K562 (cell line): Measurements from ENCODE around the gene SH3GLB2. TPM values are rescaled to one million over a fixed set of nuclear protein-coding genes. Genes with fewer than 3 reads are reported as not detected.

Experiments
- BACH1 ChIP-seq: fragments of 200-800 bp; sonication (Bioruptor generic); IDR thresholded peaks from 2 replicates; pipeline ENCODE4 v1.6.1; 2016; ENCODE audit warnings: missing genetic modification characterization, missing compliant biosample characterization
- GTF2F1 ChIP-seq: IDR thresholded peaks from 2 replicates; pipeline ENCODE4 v1.6.1; 2011; ENCODE audit warnings: low read depth, low read length, improper control_type of control experiment
- HEY1 ChIP-seq: fragments of 250-450 bp; sonication (Bioruptor Pico); IDR thresholded peaks from 2 replicates; pipeline ENCODE4 v1.5.0; 2020; ENCODE audit warnings: mild to moderate bottlenecking, moderate library complexity, borderline replicate concordance
- HLTF ChIP-seq: fragments of 450-650 bp; IDR thresholded peaks from 2 replicates; pipeline ENCODE4 v1.6.1; 2016
- HMG20B ChIP-seq: fragments of 250-450 bp; sonication (Bioruptor Pico); IDR thresholded peaks from 2 replicates; pipeline ENCODE4 v1.5.0; 2021; ENCODE audit warnings: mild to moderate bottlenecking
- KLF6 ChIP-seq: fragments of 250-450 bp; sonication (Bioruptor Pico); IDR thresholded peaks from 2 replicates; pipeline ENCODE4 v1.4.0; 2020; ENCODE audit warnings: mild to moderate bottlenecking, moderate library complexity, borderline replicate concordance
- NCOA1 ChIP-seq: fragments of 450-650 bp; IDR thresholded peaks from 2 replicates; pipeline ENCODE4 v1.6.1; 2016; ENCODE audit warnings: low read depth
- NCOA4 ChIP-seq: fragments of 450-650 bp; IDR thresholded peaks from 2 replicates; pipeline ENCODE4 v1.6.1; 2018; ENCODE audit warnings: mild to moderate bottlenecking; ENCODE audit not compliant: partially characterized antibody
- NFE2 ChIP-seq: IDR thresholded peaks from 2 replicates; pipeline ENCODE4 v1.6.1; 2014; ENCODE audit warnings: antibody characterized with exemption, low read depth
- NR2C1 ChIP-seq, 2 experiments: fragments of 450-650 bp; IDR thresholded peaks; 2 replicates each; pipeline ENCODE4 v1.6.1; 2017; ENCODE audit warnings: mild to moderate bottlenecking in 2 of 2, antibody characterized with exemption in 1 of 2, inconsistent platforms in 1 of 2, missing compliant biosample characterization in 1 of 2, missing genetic modification characterization in 1 of 2
- RUNX1 ChIP-seq: sonication (generic); IDR thresholded peaks from 2 replicates; pipeline ENCODE4 v1.6.1; 2016; ENCODE audit warnings: antibody characterized with exemption, low read depth
- SIN3A ChIP-seq, 2 experiments: fragments of 150-350 bp in 1 of 2; IDR thresholded peaks; 2 replicates each; pipeline ENCODE4 v1.6.1; 2011 to 2016; ENCODE audit warnings: borderline replicate concordance in 2 of 2, low read depth in 2 of 2, low read length in 2 of 2, mild to moderate bottlenecking in 2 of 2, moderate library complexity in 2 of 2; ENCODE audit not compliant: control insufficient read depth in 1 of 2
- TAL1 ChIP-seq: fragments of 450-650 bp; IDR thresholded peaks from 2 replicates; pipeline ENCODE4 v1.6.1; 2016; ENCODE audit warnings: mild to moderate bottlenecking
- ZNF668 ChIP-seq: fragments of 250-450 bp; sonication (Bioruptor Pico); IDR thresholded peaks from 2 replicates; pipeline ENCODE4 v1.8.0; 2022; ENCODE audit warnings: mild to moderate bottlenecking, inconsistent platforms
- polyA plus RNA-seq, 8 experiments: library from polyadenylated mRNA; depleted of rRNA in 4 of 8; stranded (reverse) in 5 of 8; unstranded in 3 of 8; fragments of >200 nt; fragmentation: Nextera tagmentation in 2 of 8; fragmentation: Illumina TruSeq in 1 of 8; extraction: Ambion mirVana in 2 of 8; extraction: Trizol in 1 of 8; gene quantifications; 2 replicates each; pipeline versions ENCODE4 v1.2.1 to v1.2.3, GENCODE V29; 2011 to 2014; ENCODE audit warnings: inconsistent platforms in 1 of 8, missing spikeins in 1 of 8
- total RNA-seq, 7 experiments: library from RNA; depleted of rRNA in 6 of 7; stranded (reverse); fragments of >200 nt in 6 of 7; fragmentation: Illumina TruSeq in 2 of 7; extraction: Trizol in 2 of 7; gene quantifications; 2 replicates each; pipeline versions ENCODE4 v1.2.1 to v1.2.3, GENCODE V29; 2011 to 2021; ENCODE audit warnings: low replicate concordance in 1 of 7
- TF ChIP-seq, protein P1 (sequence below), 2 experiments: fragments of 450-650 bp; IDR thresholded peaks; 2 replicates each; pipeline ENCODE4 v1.6.1; 2018; ENCODE audit warnings: mild to moderate bottlenecking in 2 of 2, low read depth in 1 of 2; ENCODE audit not compliant: partially characterized antibody in 2 of 2
- TF ChIP-seq, protein P2 (sequence below), 2 experiments: fragments of 450-650 bp; conservative IDR thresholded peaks; 2 replicates each; pipeline ENCODE4 v1.6.1; 2017; ENCODE audit warnings: mild to moderate bottlenecking in 2 of 2, moderate library complexity in 2 of 2
- TF ChIP-seq, protein P3 (sequence below), 2 experiments: IDR thresholded peaks in 1 of 2; conservative IDR thresholded peaks in 1 of 2; 2 replicates each; pipeline ENCODE4 v1.6.1; 2016; ENCODE audit warnings: low read depth in 2 of 2, mild to moderate bottlenecking in 1 of 2, missing compliant biosample characterization in 1 of 2, missing genetic modification characterization in 1 of 2, moderate library complexity in 1 of 2

SH3GLB2 gene
- total and polyA plus RNA-seq, 9 of the 15 experiments (the other 6 are each of a cell fraction or from before 2014, with no cell fraction given): 0.20 to 118 (median 58.8) TPM

DNA sequence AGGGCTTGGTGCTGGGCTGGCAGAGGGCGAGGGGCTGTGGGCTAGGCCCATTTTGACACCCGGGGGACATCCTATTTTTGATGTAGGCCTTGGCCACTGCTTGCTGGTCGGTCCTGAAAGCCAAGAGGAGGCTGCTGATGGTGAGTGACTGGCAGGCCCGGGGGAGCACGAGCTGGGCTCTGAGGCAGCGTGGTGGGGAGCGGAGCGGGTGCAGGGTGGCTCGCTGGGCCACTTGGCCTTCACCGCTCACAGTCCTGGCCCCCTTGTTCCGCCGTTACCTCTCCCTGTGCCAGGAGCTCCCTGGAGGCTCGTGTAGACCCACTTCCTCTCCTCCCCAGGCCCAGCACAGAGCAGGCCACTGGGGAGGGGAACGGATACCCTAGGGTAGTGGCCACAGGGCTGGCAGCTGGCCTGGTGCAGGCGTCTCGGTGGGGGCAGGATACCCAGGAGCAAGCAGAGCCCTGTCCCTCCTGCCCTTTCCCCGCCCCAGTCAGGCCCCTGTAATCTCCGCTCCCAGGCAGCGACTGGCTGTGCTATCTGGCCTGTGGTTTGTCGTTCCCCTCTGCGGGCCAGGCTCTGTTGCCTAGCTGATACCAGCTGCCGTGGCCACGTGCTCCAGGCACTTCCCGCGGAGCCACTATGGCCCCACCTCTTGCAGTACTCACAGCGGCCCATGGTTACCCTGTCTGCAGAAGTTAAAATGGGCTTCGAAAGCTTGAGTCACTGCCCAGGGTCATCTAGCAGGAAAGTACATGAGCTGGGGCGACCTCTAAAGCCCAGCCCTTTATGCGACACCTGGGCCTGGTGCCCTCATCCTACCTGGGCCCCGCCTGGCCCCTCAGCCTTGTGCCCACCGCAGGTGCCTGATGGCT, 41.1 kb upstream of the SH3GLB2 start (continued):
- TF ChIP-seq, protein P1, sequence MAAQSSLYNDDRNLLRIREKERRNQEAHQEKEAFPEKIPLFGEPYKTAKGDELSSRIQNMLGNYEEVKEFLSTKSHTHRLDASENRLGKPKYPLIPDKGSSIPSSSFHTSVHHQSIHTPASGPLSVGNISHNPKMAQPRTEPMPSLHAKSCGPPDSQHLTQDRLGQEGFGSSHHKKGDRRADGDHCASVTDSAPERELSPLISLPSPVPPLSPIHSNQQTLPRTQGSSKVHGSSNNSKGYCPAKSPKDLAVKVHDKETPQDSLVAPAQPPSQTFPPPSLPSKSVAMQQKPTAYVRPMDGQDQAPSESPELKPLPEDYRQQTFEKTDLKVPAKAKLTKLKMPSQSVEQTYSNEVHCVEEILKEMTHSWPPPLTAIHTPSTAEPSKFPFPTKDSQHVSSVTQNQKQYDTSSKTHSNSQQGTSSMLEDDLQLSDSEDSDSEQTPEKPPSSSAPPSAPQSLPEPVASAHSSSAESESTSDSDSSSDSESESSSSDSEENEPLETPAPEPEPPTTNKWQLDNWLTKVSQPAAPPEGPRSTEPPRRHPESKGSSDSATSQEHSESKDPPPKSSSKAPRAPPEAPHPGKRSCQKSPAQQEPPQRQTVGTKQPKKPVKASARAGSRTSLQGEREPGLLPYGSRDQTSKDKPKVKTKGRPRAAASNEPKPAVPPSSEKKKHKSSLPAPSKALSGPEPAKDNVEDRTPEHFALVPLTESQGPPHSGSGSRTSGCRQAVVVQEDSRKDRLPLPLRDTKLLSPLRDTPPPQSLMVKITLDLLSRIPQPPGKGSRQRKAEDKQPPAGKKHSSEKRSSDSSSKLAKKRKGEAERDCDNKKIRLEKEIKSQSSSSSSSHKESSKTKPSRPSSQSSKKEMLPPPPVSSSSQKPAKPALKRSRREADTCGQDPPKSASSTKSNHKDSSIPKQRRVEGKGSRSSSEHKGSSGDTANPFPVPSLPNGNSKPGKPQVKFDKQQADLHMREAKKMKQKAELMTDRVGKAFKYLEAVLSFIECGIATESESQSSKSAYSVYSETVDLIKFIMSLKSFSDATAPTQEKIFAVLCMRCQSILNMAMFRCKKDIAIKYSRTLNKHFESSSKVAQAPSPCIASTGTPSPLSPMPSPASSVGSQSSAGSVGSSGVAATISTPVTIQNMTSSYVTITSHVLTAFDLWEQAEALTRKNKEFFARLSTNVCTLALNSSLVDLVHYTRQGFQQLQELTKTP (IDR thresholded peaks at IDR 0.05; ENCODE audit: low read depth in 1 of 2, partially characterized antibody in 2 of 2): peak in 1 of 2 experiments; percentile 64
- TF ChIP-seq HMG20B (CRISPR knock-in tag): no peak
- TF ChIP-seq, protein P2, sequence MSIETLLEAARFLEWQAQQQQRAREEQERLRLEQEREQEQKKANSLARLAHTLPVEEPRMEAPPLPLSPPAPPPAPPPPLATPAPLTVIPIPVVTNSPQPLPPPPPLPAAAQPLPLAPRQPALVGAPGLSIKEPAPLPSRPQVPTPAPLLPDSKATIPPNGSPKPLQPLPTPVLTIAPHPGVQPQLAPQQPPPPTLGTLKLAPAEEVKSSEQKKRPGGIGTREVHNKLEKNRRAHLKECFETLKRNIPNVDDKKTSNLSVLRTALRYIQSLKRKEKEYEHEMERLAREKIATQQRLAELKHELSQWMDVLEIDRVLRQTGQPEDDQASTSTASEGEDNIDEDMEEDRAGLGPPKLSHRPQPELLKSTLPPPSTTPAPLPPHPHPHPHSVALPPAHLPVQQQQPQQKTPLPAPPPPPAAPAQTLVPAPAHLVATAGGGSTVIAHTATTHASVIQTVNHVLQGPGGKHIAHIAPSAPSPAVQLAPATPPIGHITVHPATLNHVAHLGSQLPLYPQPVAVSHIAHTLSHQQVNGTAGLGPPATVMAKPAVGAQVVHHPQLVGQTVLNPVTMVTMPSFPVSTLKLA (conservative IDR thresholded peaks at IDR 0.05): peak; percentile 97 to 98
- TF ChIP-seq, protein P3, sequence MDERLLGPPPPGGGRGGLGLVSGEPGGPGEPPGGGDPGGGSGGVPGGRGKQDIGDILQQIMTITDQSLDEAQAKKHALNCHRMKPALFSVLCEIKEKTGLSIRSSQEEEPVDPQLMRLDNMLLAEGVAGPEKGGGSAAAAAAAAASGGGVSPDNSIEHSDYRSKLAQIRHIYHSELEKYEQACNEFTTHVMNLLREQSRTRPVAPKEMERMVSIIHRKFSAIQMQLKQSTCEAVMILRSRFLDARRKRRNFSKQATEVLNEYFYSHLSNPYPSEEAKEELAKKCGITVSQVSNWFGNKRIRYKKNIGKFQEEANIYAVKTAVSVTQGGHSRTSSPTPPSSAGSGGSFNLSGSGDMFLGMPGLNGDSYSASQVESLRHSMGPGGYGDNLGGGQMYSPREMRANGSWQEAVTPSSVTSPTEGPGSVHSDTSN (CRISPR knock-in tag; IDR thresholded peaks at IDR 0.05; ENCODE audit: low read depth): no peak
- TF ChIP-seq, protein P3 (tag; conservative IDR thresholded peaks at IDR 0.05; ENCODE audit: low read depth): no peak
- no peak for TF ChIP-seq ZNF668
- peak; percentile 87; the same call in 1 of the 2 replicates for TF ChIP-seq HLTF
- peak; percentile 73; the same call in 1 of the 2 replicates for TF ChIP-seq KLF6
- peak; percentile 26; the same call in 1 of the 2 replicates for TF ChIP-seq NFE2
- peak; percentile 60; the same call in 1 of the 2 replicates for TF ChIP-seq GTF2F1
- peak in 1 of 2 experiments; percentile 35; a peak in 1 of 4 replicates for TF ChIP-seq SIN3A (IDR thresholded peaks at IDR 0.05; ENCODE audit: borderline replicate concordance in 2 of 2, control insufficient read depth in 1 of 2, low read depth in 2 of 2, low read length in 2 of 2)
- TF ChIP-seq TAL1: peak; percentile 99
- TF ChIP-seq NR2C1 (IDR thresholded peaks at IDR 0.05): peak; percentile 49; the same call in 1 of the 2 replicates
- TF ChIP-seq NR2C1 (tag; IDR thresholded peaks at IDR 0.05): peak; percentile 77
- peak; percentile 99 for TF ChIP-seq RUNX1
- TF ChIP-seq HEY1: no peak; the same call in 1 of the 2 replicates
- TF ChIP-seq BACH1 (tag): peak; percentile 88
- no peak for TF ChIP-seq NCOA4
- peak; percentile 92 for TF ChIP-seq NCOA1
